ENCODE measurements around the gene TPH2. TPM values are rescaled to one million over a fixed set of nuclear protein-coding genes. Genes with fewer than 3 reads are reported as not detected.

Gene TPH2
- total and polyA plus RNA-seq, 2 of the 13 experiments (the other 11 are each of a cell fraction or from before 2014, with no cell fraction given): not detected

- TF ChIP-seq KLF13 (CRISPR knock-in tag; IDR thresholded peaks at IDR 0.05) (no peak), THAP8 (CRISPR knock-in tag; IDR thresholded peaks at IDR 0.05; ENCODE audit: borderline replicate concordance) (no peak), GABPB1 (CRISPR knock-in tag; IDR thresholded peaks at IDR 0.05) (peak; percentile 64), ZNF354B (CRISPR knock-in tag; IDR thresholded peaks at IDR 0.05) (no peak), ADNP (CRISPR knock-in tag; IDR thresholded peaks at IDR 0.05) (no peak), NCOA5 (CRISPR knock-in tag; IDR thresholded peaks at IDR 0.05) (no peak), SOX5 (CRISPR knock-in tag; IDR thresholded peaks at IDR 0.05; ENCODE audit: borderline replicate concordance) (peak; percentile 53; the same call in 1 of the 2 replicates), HNRNPK (IDR thresholded peaks at IDR 0.05; ENCODE audit: low read depth, low read length, poor library complexity, severe bottlenecking) (no peak), JDP2 (CRISPR knock-in tag; IDR thresholded peaks at IDR 0.05; ENCODE audit: borderline replicate concordance) (no peak), ZNF142 (CRISPR knock-in tag; IDR thresholded peaks at IDR 0.05) (peak; percentile 60; the same call in 1 of the 2 replicates), ZNF660 (CRISPR knock-in tag; IDR thresholded peaks at IDR 0.05; ENCODE audit: borderline replicate concordance, low read depth) (no peak), RORA (CRISPR knock-in tag; IDR thresholded peaks at IDR 0.05) (no peak), ZNF280B (CRISPR knock-in tag; IDR thresholded peaks at IDR 0.05; ENCODE audit: borderline replicate concordance) (peak; percentile 81; the same call in 1 of the 2 replicates), ZMAT3 (CRISPR knock-in tag; conservative IDR thresholded peaks at IDR 0.05) (peak; percentile 77; the same call in 1 of the 2 replicates), ARNT (IDR thresholded peaks at IDR 0.05) (no peak), GATAD2A (CRISPR knock-in tag; IDR thresholded peaks at IDR 0.05) (peak; percentile 55; the same call in 1 of the 2 replicates), ATF1 (CRISPR knock-in tag; IDR thresholded peaks at IDR 0.05) (no peak), HDAC2 (CRISPR knock-in tag; IDR thresholded peaks at IDR 0.05) (peak; percentile 91), POLR2AphosphoS5 (IDR thresholded peaks at IDR 0.05; ENCODE audit: low read depth, low read length) (no peak), ZNF879 (CRISPR knock-in tag; IDR thresholded peaks at IDR 0.05) (0 out of 2 replicates have a peak, but pooled peaks have one; percentile 75), ZBTB1 (CRISPR knock-in tag; IDR thresholded peaks at IDR 0.05; ENCODE audit: borderline replicate concordance) (no peak), HOMEZ (CRISPR knock-in tag; IDR thresholded peaks at IDR 0.05; ENCODE audit: low read depth) (peak; percentile 62; the same call in 1 of the 2 replicates)
These were observed at the start of gene TPH2 (continued) for GRCh38 chr12:71938728-71939385.

Measured in HepG2 (cell line).